NCI-H187 (cell line): ENCODE results near the gene FHL2.

Source experiments
- DNase-seq, 2 experiments: peaks; one replicate each; lab custom pipeline; 2025; lab: John Stamatoyannopoulos, UW

FHL2 gene

DNA sequence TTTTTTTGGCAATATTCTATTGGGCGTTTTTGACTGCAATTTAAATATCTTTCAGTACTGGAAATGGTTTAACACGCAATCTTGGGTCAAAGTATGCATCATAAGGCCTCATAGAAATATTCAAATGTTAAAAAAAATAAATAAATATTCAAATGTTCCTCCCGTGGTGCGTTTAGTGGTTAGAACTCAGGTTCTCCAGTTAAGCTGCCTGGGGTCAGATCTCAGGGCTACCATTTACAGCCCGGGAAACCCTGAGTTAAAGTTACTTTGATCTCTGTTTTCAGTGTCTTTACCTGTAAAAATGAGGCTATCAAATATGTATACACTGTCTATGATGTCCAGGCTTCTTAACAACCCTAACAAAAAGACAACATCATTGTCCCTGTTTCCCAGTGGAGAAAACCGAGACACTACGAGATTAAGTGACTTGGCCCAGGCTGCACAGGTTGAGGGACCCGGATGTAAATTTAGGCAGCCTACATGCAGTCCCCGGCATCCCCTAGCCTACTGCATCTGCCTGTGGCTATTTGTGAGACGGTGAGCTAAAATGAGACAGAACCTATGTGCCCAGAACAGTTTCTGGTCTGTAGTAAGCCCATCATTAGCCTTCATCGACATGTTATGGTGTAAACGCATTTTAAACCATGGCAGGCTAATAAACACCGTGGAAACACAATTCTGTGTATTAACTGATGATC, 1.7 kb downstream of the FHL2 start:
- no peak for DNase-seq

DNA sequence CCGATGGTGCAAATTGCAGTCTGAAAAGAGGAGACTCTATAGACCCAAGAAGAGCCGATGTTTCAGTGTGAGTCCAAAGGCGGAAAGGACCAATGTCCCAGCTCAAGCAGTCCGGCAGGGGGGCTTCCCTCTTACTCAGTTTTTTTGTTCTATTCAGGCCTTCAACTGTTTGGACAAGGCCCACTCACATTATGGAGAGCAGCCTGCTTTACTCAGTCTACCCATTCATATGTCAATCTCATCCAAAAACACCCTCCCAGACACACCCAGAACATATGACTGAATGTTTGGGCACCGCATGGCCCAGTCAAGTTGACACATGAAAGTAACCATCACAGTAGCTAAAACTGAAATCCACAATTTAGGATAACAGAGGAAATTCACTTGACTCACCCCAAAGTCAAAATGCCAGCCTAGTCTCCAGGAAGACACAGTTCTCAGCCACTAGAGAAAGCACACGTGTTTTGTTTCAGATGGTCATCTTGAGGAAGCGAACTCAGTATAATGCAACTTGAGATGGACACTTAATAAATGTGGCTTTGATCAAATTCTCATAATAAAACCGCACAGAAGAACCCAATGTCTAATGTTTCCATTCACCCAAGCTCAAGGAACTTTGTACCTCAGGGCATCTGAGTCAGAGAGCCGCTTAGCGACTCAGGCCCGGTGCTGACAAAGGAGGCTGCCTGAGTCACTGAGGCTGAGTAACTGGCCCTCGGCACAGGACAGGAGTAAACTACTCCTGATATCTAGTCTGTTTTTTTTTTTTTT, 2.4 kb downstream of the FHL2 start:
- no peak for DNase-seq

DNA sequence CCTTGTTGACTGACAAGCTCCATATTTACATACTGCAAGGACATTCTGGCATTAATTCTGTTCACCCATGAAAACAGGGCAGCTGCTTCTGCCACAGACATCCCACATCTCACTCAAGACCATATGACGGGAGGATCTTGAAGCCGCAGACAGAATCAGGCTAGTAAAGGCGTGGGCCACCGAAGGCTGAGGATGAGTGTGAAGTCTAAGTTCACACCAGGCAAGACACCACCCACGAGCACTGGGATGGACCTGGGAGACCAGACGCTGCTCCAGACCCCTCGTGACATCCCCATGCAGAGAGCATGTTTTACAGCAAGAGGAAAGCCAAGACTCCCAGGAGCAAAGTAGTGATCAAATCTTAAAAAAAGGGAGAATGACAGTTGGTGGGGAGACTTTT, 3.2 kb downstream of the FHL2 start:
- DNase-seq, result no peak

DNA sequence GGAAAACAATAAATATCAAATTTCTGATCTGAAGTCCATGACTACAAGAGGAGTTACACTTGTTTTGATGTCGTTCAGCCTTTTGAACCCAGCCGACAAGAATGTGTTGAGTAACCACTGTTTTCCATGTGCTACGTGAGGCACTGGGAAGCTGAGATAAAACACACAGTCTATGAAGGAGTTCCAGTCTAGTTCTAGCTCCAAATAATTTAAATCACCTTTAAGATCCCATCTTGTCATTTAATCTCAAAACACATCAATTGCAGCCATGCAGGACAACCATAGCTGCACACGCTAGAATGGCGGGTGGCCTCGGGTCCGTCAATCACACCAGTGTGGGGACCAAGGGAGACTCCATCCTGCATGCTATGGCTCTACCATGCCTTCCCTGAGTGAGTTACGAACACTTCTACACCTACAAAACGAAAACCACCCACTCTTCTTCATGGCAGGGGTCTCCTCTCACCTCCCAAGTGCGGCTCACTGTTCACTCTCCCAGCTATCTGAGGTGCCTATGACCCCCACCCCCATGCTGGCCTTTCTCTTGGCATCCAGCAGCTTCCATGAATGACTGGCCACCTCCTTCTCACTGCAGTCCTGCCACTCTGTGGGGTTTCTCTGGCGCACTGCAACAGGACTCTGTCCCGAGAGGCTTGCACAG, 3.8 kb downstream of the FHL2 start:
- DNase-seq, result no peak

DNA sequence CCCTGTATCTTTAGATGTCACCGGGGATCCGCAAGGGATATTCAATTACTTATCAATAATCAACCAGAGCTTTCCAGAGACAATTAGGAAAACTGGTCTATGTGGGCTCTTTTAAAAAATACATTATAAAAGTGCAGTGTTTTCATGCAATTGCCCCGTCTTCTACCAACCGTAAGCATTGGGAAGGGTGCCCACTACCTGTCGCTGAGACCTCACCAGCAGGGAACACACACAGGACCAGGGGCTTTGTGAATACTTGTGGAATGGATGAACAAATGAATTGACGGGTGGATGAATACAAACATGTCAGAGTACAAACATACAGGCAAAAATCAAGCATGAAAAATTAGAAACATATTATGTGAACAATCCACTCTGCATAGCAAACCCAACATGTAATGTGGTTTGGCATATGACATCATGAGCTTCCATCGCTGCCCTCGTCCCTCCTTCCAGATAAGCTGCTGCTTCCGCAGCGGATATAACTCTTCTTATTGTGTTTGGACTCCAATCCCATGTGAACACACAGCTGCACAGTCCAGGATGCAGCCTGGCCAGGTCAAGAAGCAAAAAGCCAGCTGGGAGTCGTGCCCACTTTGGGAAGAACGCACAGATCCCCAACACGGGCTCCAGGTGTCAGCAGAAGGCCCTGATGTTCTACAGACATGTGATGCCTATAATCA, 5.3 kb downstream of the FHL2 start:
- no peak for DNase-seq

GRCh38 chr2:105391763-105392662, 6.8 kb downstream of the FHL2 start:
- DNase-seq, result no peak

DNA sequence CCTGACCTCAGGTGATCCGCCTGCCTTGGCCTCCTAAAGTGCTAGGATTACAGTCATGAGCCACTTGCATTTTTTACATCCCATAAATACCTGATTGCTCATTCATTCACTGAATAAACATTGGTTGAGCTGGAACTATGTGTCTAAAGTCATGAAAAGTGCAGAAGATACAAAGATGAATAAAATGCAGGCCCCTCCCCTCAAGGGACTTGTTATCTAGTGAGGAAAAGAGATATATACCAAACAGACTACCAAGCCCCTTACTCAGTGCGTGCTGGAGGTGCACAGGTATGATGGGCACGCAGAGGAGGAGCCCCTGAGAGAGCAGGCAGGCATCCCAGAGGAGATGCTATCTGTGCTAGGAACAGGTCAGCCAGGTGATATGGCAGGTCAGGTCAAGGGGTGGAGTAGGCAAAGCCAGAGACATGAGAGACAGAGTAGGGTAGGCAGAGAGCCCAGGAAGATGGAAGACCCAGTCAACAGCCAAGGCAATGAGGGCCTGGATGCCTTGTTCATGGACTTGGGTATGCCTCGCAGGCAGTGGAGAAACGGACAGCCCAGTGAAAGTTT, 7.7 kb downstream of the FHL2 start:
- no peak for DNase-seq

DNA sequence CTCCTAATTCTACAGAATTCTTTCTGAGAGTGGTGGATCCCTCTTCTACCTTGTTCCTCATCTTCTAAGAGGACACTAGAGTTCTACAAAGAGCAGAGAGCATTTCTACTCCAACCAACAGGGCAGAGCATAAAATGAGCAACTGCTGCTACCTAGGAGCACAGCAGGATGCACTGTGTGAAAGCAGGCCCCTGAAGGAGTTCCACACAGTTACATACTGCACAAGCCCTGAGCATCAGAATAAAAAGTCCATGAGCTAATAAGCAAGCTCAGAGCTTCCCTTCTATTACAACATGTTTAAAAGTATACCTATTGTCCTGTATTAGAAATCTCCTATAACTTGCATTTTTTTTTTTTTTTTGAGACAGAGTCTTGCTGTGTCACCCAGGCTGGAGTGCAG, 8.4 kb downstream of the FHL2 start:
- no peak for DNase-seq

DNA sequence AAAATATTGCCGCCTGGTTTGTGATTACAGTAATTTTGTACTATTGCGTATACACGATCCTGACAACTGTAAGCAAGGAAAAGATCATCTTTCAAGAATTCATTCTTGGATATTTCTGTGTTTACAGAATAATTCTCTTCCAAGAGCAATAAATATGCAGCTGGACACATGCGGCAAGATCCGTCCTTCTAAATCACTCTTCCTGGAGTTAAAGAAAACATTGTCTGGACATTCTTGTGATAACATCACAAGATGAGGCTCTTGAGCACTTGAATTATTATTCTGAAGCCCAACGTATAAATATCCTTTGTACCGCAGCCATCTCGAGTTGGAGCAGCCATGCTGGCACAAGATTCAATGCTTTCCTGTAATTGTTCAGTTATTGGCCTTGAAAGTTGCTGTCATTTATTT, 9.9 kb downstream of the FHL2 start:
- no peak for DNase-seq

DNA sequence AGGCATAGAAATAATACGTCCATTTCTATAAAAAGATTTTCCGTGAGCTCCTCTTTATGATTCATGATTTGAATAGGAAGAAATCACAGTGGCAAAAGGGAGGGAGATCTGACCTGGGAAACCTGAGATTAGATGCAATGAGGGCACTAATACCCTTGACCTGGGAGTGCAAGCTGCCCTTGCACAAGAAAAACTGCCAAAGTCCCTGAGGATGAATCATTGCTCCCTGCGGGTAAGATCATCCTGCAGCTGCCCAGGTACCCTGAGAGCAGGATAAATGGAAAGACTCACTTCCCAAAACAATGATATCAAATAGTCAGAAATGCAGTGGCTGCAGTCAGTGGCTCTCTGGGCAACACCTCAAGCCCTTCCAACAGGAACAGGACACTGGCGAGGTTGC, 11.6 kb downstream of the FHL2 start:
- no peak for DNase-seq

- no peak for DNase-seq
These were observed 12.9 kb downstream of the FHL2 start for GRCh38 chr2:105385731-105386540.

GRCh38 chr2:105384861-105385260, 14.0 kb downstream of the FHL2 start:
- no peak for DNase-seq

DNA sequence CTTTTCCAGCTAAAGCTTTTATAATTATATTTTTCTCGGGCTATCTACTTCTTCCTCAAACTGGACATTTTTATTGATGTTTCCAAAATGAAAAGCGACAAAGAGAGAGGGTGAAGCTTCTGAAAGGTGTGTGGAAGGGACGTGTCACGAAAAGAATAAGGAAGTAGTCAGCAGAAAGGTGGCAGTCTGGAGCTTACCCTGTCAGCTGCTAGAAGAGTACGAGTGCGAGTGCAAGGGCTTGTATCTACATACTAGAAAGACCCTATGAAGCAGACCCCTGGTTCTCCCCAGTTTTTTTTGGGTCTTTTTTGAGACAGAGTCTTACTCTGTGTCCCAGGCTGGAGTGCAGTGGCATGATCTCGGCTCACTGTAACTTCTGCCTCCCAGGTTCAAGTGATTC, 14.6 kb downstream of the FHL2 start:
- DNase-seq, result no peak

GRCh38 chr2:105383432-105384166, 15.3 kb downstream of the FHL2 start:
- no peak for DNase-seq

DNA sequence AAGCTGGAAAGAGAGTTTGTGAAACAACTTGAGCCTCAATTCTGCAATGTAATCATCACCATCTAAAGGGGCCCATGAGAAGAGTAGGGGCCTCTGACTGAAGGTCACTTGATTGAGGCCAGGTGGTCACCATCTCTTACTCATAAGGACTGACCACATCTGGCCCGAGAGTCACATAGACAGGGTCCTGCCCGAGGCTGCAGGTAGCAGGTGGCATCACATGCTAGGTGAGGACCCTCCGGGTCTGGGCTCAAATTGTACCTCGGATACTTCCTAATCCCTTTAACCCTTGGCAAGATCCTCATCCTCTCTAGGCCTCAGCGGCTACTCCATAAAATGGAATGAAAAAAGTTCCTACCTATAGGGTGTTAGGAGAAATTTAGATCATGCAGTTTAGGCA, 16.7 kb downstream of the FHL2 start:
- DNase-seq, result no peak

GRCh38 chr2:105381101-105381668, 17.7 kb downstream of the FHL2 start:
- no peak for DNase-seq

- DNase-seq, result no peak
These were observed 18.3 kb downstream of the FHL2 start for GRCh38 chr2:105380432-105381100.

DNA sequence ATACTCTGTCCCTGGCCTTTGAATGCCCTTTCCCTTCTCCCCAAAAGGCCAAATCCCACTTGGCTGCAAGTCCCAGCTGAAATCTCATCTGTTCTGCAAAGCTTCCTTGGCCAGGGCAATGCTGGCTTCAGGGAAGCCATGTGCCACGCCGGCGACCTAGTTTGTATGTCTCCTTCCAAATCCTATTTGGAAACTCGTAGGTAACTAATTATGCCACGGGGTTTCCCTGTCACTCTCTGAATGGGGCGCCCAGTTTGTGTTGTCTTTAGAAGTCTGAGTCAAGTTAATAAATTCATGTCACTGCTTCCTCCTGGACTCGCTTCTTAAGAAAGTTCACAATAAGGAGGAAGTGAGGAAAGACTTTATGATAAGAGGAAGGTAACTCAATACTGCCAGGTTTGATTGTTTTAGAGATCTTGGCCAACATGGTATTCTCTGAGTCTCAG, 19.1 kb downstream of the FHL2 start:
- no peak for DNase-seq
